GM12878 (cell line): ENCODE results near the gene NKIRAS1. TPM values are rescaled to one million over a fixed set of nuclear protein-coding genes. Genes with fewer than 3 reads are reported as not detected.

ENCODE experiments used
- CBX3 ChIP-seq: fragments of 200-600 bp; sonication (generic); IDR thresholded peaks from 2 replicates; pipeline ENCODE4 v1.6.1; 2016; ENCODE audit warnings: low read depth, borderline replicate concordance
- CHD1 ChIP-seq: IDR thresholded peaks from 2 replicates; pipeline ENCODE4 v1.6.1; 2012; ENCODE audit warnings: low read depth, low read length, improper control_type of control experiment
- CHD2 ChIP-seq: IDR thresholded peaks from 2 replicates; pipeline ENCODE4 v1.6.1; 2011; ENCODE audit warnings: low read depth, low read length, improper control_type of control experiment, borderline replicate concordance
- CREB1 ChIP-seq: IDR thresholded peaks from 2 replicates; pipeline ENCODE4 v1.6.1; 2012; ENCODE audit warnings: low read depth, mild to moderate bottlenecking, inconsistent platforms
- DPF2 ChIP-seq: fragments of 450-650 bp; IDR thresholded peaks from 2 replicates; pipeline ENCODE4 v1.6.1; 2017; ENCODE audit warnings: mild to moderate bottlenecking
- FOS ChIP-seq: IDR thresholded peaks from 3 replicates; pipeline ENCODE4 v1.6.1; 2011; ENCODE audit warnings: borderline replicate concordance; ENCODE audit not compliant: insufficient read length; ENCODE audit errors: extremely low read depth
- GATAD2B ChIP-seq: fragments of 450-650 bp; conservative IDR thresholded peaks from 2 replicates; pipeline ENCODE4 v1.6.1; 2017; ENCODE audit warnings: low read depth, mild to moderate bottlenecking, moderate library complexity
- HDGF ChIP-seq: fragments of 450-650 bp; IDR thresholded peaks from 2 replicates; pipeline ENCODE4 v1.6.1; 2016; ENCODE audit warnings: antibody characterized with exemption
- MEF2A ChIP-seq: IDR thresholded peaks from 2 replicates; pipeline ENCODE4 v1.6.1; 2011; ENCODE audit warnings: low read depth, mild to moderate bottlenecking, low read length, moderate library complexity; ENCODE audit not compliant: insufficient read depth
- NBN ChIP-seq: fragments of 450-650 bp; IDR thresholded peaks from 2 replicates; pipeline ENCODE4 v1.6.1; 2016
- NFIC ChIP-seq: IDR thresholded peaks from 2 replicates; pipeline ENCODE4 v1.6.1; 2012; ENCODE audit warnings: low read depth, mild to moderate bottlenecking, inconsistent platforms, low read length, moderate library complexity
- NFXL1 ChIP-seq: fragments of 450-650 bp; IDR thresholded peaks from 2 replicates; pipeline ENCODE4 v1.6.1; 2017; ENCODE audit warnings: antibody characterized with exemption, mild to moderate bottlenecking, borderline replicate concordance
- NRF1 ChIP-seq: conservative IDR thresholded peaks from 2 replicates; pipeline ENCODE4 v1.6.1; 2011; ENCODE audit warnings: mild to moderate bottlenecking, low read depth, low read length, improper control_type of control experiment
- POLR2A ChIP-seq: IDR thresholded peaks from 2 replicates; pipeline ENCODE4 v1.6.1; 2011; ENCODE audit warnings: low read depth, mild to moderate bottlenecking, low read length
- POLR2AphosphoS2 ChIP-seq: IDR thresholded peaks from 2 replicates; pipeline ENCODE4 v1.6.1; 2011; ENCODE audit warnings: low read depth, mild to moderate bottlenecking, low read length, improper control_type of control experiment, moderate library complexity
- RAD21 ChIP-seq: IDR thresholded peaks from 2 replicates; pipeline ENCODE4 v1.6.1; 2011; ENCODE audit warnings: mild to moderate bottlenecking, low read depth, low read length, moderate library complexity; ENCODE audit not compliant: insufficient read depth
- RBBP5 ChIP-seq: fragments of 200-600 bp; sonication (generic); conservative IDR thresholded peaks from 2 replicates; pipeline ENCODE4 v1.6.1; 2016
- RUNX3 ChIP-seq: IDR thresholded peaks from 2 replicates; pipeline ENCODE4 v1.6.1; 2012; ENCODE audit warnings: low read length, inconsistent platforms
- SPI1 ChIP-seq: IDR thresholded peaks from 2 replicates; pipeline ENCODE4 v1.6.1; 2011; ENCODE audit warnings: low read depth, mild to moderate bottlenecking, low read length, moderate library complexity, borderline replicate concordance; ENCODE audit not compliant: insufficient read depth
- SREBF1 ChIP-seq: IDR thresholded peaks from 2 replicates; pipeline ENCODE4 v1.6.1; 2012; ENCODE audit warnings: mild to moderate bottlenecking, low read length
- SUZ12 ChIP-seq: fragments of 200-600 bp; sonication (generic); IDR thresholded peaks from one replicate; pipeline ENCODE4 v1.6.1; 2018; ENCODE audit warnings: antibody characterized with exemption, mild to moderate bottlenecking; ENCODE audit not compliant: unreplicated experiment
- ZBTB4 ChIP-seq: fragments of 450-650 bp; formaldehyde crosslinking; IDR thresholded peaks from 2 replicates; pipeline ENCODE4 v1.4.0; 2022; ENCODE audit warnings: mild to moderate bottlenecking, moderate library complexity
- ZNF217 ChIP-seq: fragments of 450-650 bp; IDR thresholded peaks from 2 replicates; pipeline ENCODE4 v1.6.1; 2017; ENCODE audit warnings: antibody characterized with exemption, mild to moderate bottlenecking
- ZNF384 ChIP-seq: IDR thresholded peaks from 2 replicates; pipeline ENCODE4 v1.6.1; 2012; ENCODE audit warnings: low read depth, mild to moderate bottlenecking, low read length, improper control_type of control experiment, borderline replicate concordance
- ZNF592 ChIP-seq: fragments of 450-650 bp; IDR thresholded peaks from 2 replicates; pipeline ENCODE4 v1.6.1; 2017; ENCODE audit warnings: mild to moderate bottlenecking, moderate library complexity
- ZNF622 ChIP-seq: fragments of 450-650 bp; IDR thresholded peaks from 2 replicates; pipeline ENCODE4 v1.6.1; 2017; ENCODE audit warnings: mild to moderate bottlenecking, inconsistent platforms
- polyA plus RNA-seq, 11 experiments: library from polyadenylated mRNA; depleted of rRNA in 4 of 11; unstranded in 6 of 11; stranded (reverse) in 5 of 11; fragments of >200 nt; fragmentation: Nextera tagmentation in 4 of 11; fragmentation: Illumina TruSeq in 1 of 11; extraction: Ambion mirVana in 4 of 11; extraction: Trizol in 1 of 11; gene quantifications; 1 replicate in 1 of 11; 2 replicates in 10 of 11; pipeline versions ENCODE4 v1.2.1 to v1.2.3, GENCODE V29; 2011 to 2016; ENCODE audit warnings: inconsistent platforms in 2 of 11, missing spikeins in 2 of 11, low read depth in 1 of 11
- total RNA-seq, 4 experiments: library from RNA; depleted of rRNA in 3 of 4; stranded (reverse); fragments of >200 nt in 3 of 4; fragmentation: Illumina TruSeq in 1 of 4; extraction: Trizol in 1 of 4; gene quantifications; 2 replicates each; pipeline versions ENCODE4 v1.2.1 to v1.2.3, GENCODE V29; 2013 to 2021

Gene NKIRAS1
- total and polyA plus RNA-seq, 10 of the 15 experiments (the other 5 are each of a cell fraction or from before 2014, with no cell fraction given) = 7.1 to 17.9 (median 10.9) TPM

GRCh38 chr3:23916886-23917678, at the start of gene NKIRAS1, which contains the start of gene RPL15 (continued):
- TF ChIP-seq NRF1 (no peak), FOS (no peak), RAD21 (no peak), ZNF384 (0 out of 2 replicates have a peak, but pooled peaks have one; percentile 17), ZBTB4 (CRISPR knock-in tag) (no peak), ZNF622 (no peak), POLR2AphosphoS2 (peak; percentile 99), NFXL1 (no peak), CREB1 (peak; percentile 87), MEF2A (peak; percentile 51), POLR2A (peak; percentile 100), ZNF592 (no peak), GATAD2B (0 out of 2 replicates have a peak, but pooled peaks have one; percentile 25), CHD1 (no peak), CBX3 (no peak), NBN (peak; percentile 98), SPI1 (peak; percentile 54; the same call in 1 of the 2 replicates), ZNF217 (no peak), SUZ12 (no peak), SREBF1 (peak; percentile 83), RUNX3 (peak; percentile 80), HDGF (no peak; the same call in 1 of the 2 replicates), DPF2 (no peak), RBBP5 (peak; percentile 94), CHD2 (peak; percentile 91), NFIC (no peak; the same call in 1 of the 2 replicates)
